Ovary (tissue), 3 donors: ENCODE results near the gene CADPS2.

Experiments
- CTCF ChIP-seq, 3 donors: fragments of 450-650 bp in 2 of 3; fragments of 200-600 bp in 1 of 3; IDR thresholded peaks; one replicate each; pipeline versions ENCODE4 v1.5.1 to v1.8.0; 2016 to 2022; ENCODE audit warnings: antibody characterized with exemption in 3 of 3, mild to moderate bottlenecking in 1 of 3
- POLR2A ChIP-seq: fragments of 450-650 bp; IDR thresholded peaks from one replicate; pipeline ENCODE4 v1.6.1; 2017; ENCODE audit warnings: antibody characterized with exemption, mild to moderate bottlenecking, moderate library complexity
- donor health status: DM: no; HTN: no; CAD: no.

- TF ChIP-seq POLR2A (no peak), CTCF (IDR thresholded peaks at IDR 0.05) (no peak)
These were observed 159.4 kb downstream of the CADPS2 start for GRCh38 chr7:122726881-122727280.
